NCI-H2081 (cell line): ENCODE measurements around the gene KLHL36.
"Not testable (repeated sequence)": the region's sequence is repeated elsewhere in the genome, so short reads cannot be mapped to it uniquely, and the experiment has no call there.

Experiments
- DNase-seq, 2 experiments: peaks; one replicate each; lab custom pipeline; 2025; lab: John Stamatoyannopoulos, UW

Gene KLHL36

GRCh38 chr16:84616515-84616914 lies 31.8 kb upstream of the KLHL36 start:
- DNase-seq = peak; percentile 8 to 32

GRCh38 chr16:84617041-84617790 lies 31.1 kb upstream of the KLHL36 start:
- no peak for DNase-seq

GRCh38 chr16:84617791-84618580 lies 30.3 kb upstream of the KLHL36 start, which contains the start of gene COTL1:
COTL1 (minus strand) TSS chr16:84618078; CDS start chr16:84617914, 164 bp downstream.
- peak; percentile 85 to 91 for DNase-seq

GRCh38 chr16:84618581-84619460 lies 29.5 kb upstream of the KLHL36 start:
- peak in 1 of 2 experiments; percentile 11 for DNase-seq

GRCh38 chr16:84620913-84621312 lies 27.4 kb upstream of the KLHL36 start:
- DNase-seq = not testable (repeated sequence)

- no peak for DNase-seq
Observed at GRCh38 chr16:84625556-84625955, 22.8 kb upstream of the KLHL36 start.

GRCh38 chr16:84628226-84628731 lies 20.0 kb upstream of the KLHL36 start:
- DNase-seq = no peak

- no peak for DNase-seq
Observed at GRCh38 chr16:84629580-84629979, 18.7 kb upstream of the KLHL36 start.

- no peak for DNase-seq
Observed at GRCh38 chr16:84630009-84630408, 18.3 kb upstream of the KLHL36 start.

GRCh38 chr16:84630446-84631152 lies 17.7 kb upstream of the KLHL36 start:
- DNase-seq = no peak

GRCh38 chr16:84631153-84631466 lies 17.2 kb upstream of the KLHL36 start:
- no peak for DNase-seq

GRCh38 chr16:84631886-84632285 lies 16.4 kb upstream of the KLHL36 start:
- no peak for DNase-seq

- not testable (repeated sequence) for DNase-seq
Observed at GRCh38 chr16:84632862-84633261, 15.4 kb upstream of the KLHL36 start.

GRCh38 chr16:84633622-84634021 lies 14.7 kb upstream of the KLHL36 start:
- DNase-seq = no peak

GRCh38 chr16:84635702-84636101 lies 12.6 kb upstream of the KLHL36 start:
- DNase-seq = no peak

- no peak for DNase-seq
Observed at GRCh38 chr16:84637709-84638108, 10.6 kb upstream of the KLHL36 start.

GRCh38 chr16:84638231-84638806 lies 10.0 kb upstream of the KLHL36 start:
- DNase-seq = no peak

GRCh38 chr16:84640145-84640544 lies 8.2 kb upstream of the KLHL36 start:
- DNase-seq = no peak

- DNase-seq = no peak
Observed at GRCh38 chr16:84641643-84642358, 6.5 kb upstream of the KLHL36 start.

GRCh38 chr16:84643180-84643583 lies 5.1 kb upstream of the KLHL36 start:
- DNase-seq = peak; percentile 36 to 53
